ENCODE data around the gene MYO3A.
"Not testable (repeated sequence)": the region's sequence is repeated elsewhere in the genome, so short reads cannot be mapped to it uniquely, and the experiment has no call there.

Gene MYO3A

DNA sequence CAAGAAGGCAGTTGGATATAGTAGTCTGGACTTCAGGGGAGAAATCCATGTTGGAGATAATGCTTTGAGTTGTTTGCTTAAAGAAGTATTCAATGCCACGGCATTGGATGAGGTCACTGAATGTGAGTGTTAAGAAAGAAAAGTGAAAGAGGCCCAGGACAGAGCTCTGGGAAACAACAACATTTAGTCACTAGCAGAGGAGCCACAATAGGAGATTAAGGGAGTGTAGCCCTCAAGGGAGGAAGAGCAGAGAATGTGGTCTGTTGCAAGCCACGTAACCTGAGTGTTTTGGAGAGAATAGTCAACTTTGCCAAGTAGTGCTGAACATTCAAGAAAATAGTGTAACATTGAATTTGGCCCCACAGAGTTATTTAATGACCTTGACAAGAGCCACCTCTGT is 114.7 kb downstream of the MYO3A start:
- H3K4me3 ChIP-seq (ENCODE audit: low read depth, low read length) = no peak overlapping the region
- in situ Hi-C loops (cut with HindIII; ENCODE audit: low sequenced_read_pairs) = no loop called here
- DNase-seq (ENCODE audit: low read depth) = no peak
- TF ChIP-seq, protein P1, sequence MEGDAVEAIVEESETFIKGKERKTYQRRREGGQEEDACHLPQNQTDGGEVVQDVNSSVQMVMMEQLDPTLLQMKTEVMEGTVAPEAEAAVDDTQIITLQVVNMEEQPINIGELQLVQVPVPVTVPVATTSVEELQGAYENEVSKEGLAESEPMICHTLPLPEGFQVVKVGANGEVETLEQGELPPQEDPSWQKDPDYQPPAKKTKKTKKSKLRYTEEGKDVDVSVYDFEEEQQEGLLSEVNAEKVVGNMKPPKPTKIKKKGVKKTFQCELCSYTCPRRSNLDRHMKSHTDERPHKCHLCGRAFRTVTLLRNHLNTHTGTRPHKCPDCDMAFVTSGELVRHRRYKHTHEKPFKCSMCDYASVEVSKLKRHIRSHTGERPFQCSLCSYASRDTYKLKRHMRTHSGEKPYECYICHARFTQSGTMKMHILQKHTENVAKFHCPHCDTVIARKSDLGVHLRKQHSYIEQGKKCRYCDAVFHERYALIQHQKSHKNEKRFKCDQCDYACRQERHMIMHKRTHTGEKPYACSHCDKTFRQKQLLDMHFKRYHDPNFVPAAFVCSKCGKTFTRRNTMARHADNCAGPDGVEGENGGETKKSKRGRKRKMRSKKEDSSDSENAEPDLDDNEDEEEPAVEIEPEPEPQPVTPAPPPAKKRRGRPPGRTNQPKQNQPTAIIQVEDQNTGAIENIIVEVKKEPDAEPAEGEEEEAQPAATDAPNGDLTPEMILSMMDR (IDR thresholded peaks at IDR 0.05; ENCODE audit: low read depth, low read length, missing control alignments) = no peak

DNA sequence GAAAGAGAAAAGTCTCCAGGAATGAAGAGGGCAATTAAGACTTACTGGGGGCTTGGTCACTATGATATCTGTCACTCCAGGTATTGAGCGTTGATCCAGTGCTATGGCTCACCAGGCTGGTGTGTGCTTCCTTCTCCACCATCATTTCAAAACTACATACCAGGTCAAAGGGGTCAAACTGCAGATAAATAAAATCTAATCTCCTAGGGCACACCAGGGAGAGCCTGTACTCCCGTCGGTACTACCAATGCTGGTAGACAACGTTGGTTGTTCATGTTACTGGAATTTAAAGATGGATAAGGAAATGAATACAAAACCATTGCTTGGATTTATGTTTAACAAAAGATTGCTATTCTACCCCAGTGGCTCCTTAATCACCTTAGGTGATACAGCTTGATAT is 118.3 kb downstream of the MYO3A start:
- H3K4me3 ChIP-seq (ENCODE audit: low read depth, low read length) = no peak overlapping the region
- in situ Hi-C loops (cut with HindIII; ENCODE audit: low sequenced_read_pairs) = no loop called here
- no peak for DNase-seq (ENCODE audit: low read depth)
- TF ChIP-seq, protein P1 (IDR thresholded peaks at IDR 0.05; ENCODE audit: low read depth, low read length, missing control alignments) = no peak

DNA sequence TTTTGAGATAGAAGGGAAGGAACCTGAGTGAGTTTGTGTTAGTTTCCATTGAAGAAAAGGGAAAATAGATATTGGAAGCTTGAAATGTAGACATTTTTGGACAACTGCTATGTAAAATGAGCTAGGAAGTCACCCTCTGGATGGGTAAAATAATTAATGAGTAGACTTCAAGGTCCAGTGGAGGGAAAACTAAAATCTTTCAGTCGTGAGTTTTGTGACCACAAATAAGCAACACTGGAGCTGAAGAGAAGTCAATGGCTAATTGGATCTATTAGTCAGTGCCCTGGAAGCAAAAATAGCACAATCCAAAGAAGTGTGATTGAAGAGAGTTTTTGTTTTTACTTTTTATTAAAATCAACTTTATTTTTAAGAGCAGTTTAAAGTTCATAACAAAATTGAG is 123.4 kb downstream of the MYO3A start:
- in situ Hi-C loops (cut with HindIII; ENCODE audit: low sequenced_read_pairs) = no loop called here
- no peak for DNase-seq (ENCODE audit: low read depth)

DNA sequence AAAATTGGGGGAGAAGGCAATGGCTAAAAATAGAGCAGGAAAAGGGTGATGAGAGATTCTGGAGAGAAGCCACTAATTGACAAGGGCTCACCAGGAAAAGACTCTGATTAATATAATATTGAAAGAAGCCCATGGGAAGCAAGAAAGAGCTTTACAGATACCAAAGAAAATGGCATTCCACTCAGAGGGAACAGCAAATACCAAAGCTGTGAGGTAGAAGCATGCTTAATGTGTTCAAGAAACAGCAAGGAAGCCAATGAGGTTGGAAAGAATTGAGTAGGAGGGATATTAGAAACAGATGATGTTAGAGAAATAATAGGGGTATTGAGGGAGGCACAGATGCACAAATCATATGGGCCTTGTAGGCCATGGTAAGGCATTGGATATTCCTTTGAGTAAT is 130.1 kb downstream of the MYO3A start:
- in situ Hi-C loops (cut with HindIII; ENCODE audit: low sequenced_read_pairs) = no loop called here
- TF ChIP-seq, protein P1 (IDR thresholded peaks at IDR 0.05; ENCODE audit: low read depth, low read length, missing control alignments) = no peak

More for the DNA sequence above, 123.4 kb downstream of the MYO3A start:
- TF ChIP-seq, protein P1 (IDR thresholded peaks at IDR 0.05; ENCODE audit: low read depth, low read length, missing control alignments) = no peak
- no peak overlapping the region for H3K4me3 ChIP-seq (ENCODE audit: low read depth, low read length)

DNA sequence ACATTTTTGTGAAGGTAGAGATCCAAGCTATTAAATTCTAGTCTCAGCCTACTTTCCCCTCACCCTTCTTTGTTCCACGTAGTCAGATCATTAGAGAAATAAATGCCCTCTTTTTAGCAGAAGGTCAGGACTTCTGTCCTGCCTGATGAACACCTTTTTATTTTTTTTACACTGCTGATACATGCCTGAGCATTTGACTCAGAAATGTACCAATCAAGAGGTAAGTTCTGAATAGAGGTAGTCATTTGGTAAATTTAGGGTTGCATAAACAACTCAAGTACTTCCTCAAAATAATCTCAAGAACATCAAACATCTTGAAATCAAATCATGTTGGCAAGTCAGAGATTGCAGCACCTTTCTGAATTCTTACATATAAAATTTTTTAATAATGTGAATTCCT is 133.7 kb downstream of the MYO3A start:
- H3K4me3 ChIP-seq (ENCODE audit: low read depth, low read length) = no peak overlapping the region
- TF ChIP-seq, protein P1 (IDR thresholded peaks at IDR 0.05; ENCODE audit: low read depth, low read length, missing control alignments) = no peak
- no peak for DNase-seq (ENCODE audit: low read depth)
- in situ Hi-C loops (cut with HindIII; ENCODE audit: low sequenced_read_pairs) = no loop called here

More for the DNA sequence above, 130.1 kb downstream of the MYO3A start:
- DNase-seq (ENCODE audit: low read depth) = no peak
- no peak overlapping the region for H3K4me3 ChIP-seq (ENCODE audit: low read depth, low read length)

DNA sequence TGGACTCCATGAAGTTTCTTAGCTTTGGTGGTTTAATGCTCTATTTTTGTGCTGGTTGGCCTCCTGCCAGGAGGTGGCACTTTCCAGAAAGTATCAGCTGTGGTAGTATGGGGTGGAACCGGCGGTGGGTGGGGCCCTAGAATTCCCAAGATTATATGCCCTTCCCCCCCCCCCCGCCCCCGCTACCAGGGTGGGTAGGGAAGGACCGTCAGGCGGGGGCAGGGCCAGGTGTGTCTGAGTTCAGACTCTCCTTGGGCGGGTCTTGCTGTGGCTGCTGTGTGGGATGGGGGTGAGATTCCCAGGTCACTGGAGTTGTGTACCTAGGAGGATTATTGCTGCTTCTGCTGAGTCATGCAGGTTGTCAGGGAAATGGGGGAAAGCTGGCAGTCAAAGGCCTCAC is 146.9 kb downstream of the MYO3A start:
- H3K4me3 ChIP-seq (ENCODE audit: low read depth, low read length); in situ Hi-C loops (cut with HindIII; ENCODE audit: low sequenced_read_pairs); DNase-seq (ENCODE audit: low read depth): not testable (repeated sequence)

DNA sequence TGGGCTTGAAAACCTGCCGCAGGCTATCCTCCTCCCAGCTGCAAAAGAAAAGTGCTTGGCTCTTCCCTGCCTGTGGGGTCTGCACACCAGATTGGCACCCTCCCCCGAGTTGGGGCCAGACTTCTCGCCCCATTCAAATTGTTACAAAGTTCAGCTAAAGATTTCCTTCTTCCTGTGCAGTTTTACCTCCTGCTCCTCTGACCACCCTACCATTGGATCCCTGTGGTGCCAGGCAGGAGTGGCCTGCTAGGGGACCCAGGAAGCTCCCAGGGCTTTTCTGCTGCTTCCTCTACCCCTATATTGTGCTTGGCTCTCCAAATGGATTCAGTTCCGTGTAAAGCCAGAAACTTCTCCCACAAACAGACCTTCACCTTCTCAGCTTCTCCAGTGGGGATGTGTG is 147.4 kb downstream of the MYO3A start:
- H3K4me3 ChIP-seq (ENCODE audit: low read depth, low read length) = no peak overlapping the region
- no peak for DNase-seq (ENCODE audit: low read depth)
- TF ChIP-seq, protein P1 (IDR thresholded peaks at IDR 0.05; ENCODE audit: low read depth, low read length, missing control alignments) = no peak
- in situ Hi-C loops (cut with HindIII; ENCODE audit: low sequenced_read_pairs) = no loop called here
